COLO668 (cell line): Measurements from ENCODE around the gene CALML4.

Source experiments
- DNase-seq: peaks from one replicate; lab custom pipeline; 2025; ENCODE audit not compliant: unreplicated experiment; lab: John Stamatoyannopoulos, UW

Gene CALML4

DNA sequence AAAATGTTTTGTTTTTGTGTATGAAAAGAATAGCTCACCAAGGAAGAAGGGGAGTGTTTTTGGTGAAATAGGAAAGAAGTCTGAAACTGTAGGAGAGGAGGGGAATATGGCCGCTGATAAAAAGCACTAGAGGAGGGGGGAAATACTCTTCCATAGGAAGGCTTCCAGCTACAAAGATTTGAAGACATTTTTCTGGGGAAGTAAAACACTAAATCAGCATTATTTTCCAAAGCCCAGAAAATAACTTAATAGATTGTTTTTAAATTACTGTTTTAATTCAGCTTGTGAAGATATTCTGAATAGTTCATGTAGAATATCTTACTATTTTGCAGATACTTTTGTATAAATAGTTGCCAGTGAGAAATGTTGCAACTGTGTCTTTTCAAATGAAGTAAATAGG is 54.9 kb downstream of the CALML4 start:
- no peak for DNase-seq

DNA sequence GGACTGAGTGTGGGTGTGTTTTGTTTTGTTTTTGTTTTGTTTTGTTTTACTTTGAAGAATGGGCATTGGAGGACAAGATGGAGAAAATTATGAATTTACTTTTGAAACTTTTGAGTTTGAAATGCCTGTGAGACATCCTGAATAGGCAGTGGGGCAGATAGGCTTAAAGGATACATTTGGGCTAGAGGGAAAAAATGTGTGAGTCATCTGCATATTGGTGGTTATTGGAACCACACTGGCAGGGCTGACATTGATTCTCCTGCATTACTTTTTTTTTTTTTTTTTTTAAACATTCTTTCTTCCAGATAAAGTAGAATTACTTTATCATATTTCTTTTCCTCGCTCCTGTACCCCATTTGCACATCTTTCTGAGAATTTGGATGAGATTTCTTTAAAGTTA is 56.1 kb downstream of the CALML4 start:
- DNase-seq = no peak

GRCh38 chr15:68148039-68148438 is 57.1 kb downstream of the CALML4 start:
- no peak for DNase-seq

- DNase-seq = no peak
Observed at GRCh38 chr15:68145706-68146105, 59.4 kb downstream of the CALML4 start.

DNA sequence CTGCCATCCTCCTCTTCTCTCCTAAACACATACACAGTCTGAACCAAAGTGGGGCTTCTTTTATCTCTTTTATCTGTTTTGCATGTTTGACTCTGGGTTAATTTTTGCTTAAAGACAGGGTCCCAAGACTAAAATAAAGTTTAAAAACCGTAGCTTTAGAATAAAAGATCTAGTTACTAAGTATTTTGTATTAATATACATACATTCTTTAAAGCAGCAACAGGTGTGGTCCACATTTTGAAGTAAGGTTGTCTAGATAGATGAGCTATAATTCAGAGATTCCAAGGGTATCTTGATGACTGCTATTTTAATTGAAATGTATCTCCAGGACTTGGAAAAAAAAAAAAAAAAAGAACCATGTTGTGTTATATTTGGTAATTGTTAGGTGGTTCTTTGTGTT is 61.3 kb downstream of the CALML4 start:
- no peak for DNase-seq

- no peak for DNase-seq
Observed at GRCh38 chr15:68143129-68143528, 62.0 kb downstream of the CALML4 start.
